Measurements from ENCODE around the gene PRKCE. TPM values are rescaled to one million over a fixed set of nuclear protein-coding genes. Genes with fewer than 3 reads are reported as not detected.

The PRKCE gene
- polyA plus RNA-seq, 3 donors = 1.3 to 7.7 (median 2.3) TPM

- Histone ChIP-seq H3K9ac (ENCODE audit: insufficient read depth, low read length, poor library complexity, severe bottlenecking) (no peak overlapping the region), H3K79me2 (ENCODE audit: insufficient read depth, low read length) (no peaks in the 10 kb centered on the region), H4K20me1 (ENCODE audit: insufficient read depth, low read length) (no peaks in the 10 kb centered on the region), H3K9me3 (replicated peaks in 1 of 2; ENCODE audit: control insufficient read depth in 1 of 2, insufficient read depth in 1 of 2, low read length in 2 of 2) (no peaks in the 10 kb centered on the region), H2AFZ (ENCODE audit: insufficient read depth, low read depth, low read length, poor library complexity, severe bottlenecking) (no peak overlapping the region), H3K36me3 (replicated peaks in 1 of 2; ENCODE audit: control insufficient read depth in 1 of 2, insufficient read depth in 2 of 2, low read length in 2 of 2) (peaks cover 39 to 73% of the 10 kb centered on the region in 2 donors), H3K27ac (ENCODE audit: low read depth in 1 of 2, low read length in 2 of 2) (no peak overlapping the region), H3K4me3 (replicated peaks in 1 of 3; ENCODE audit: low read depth in 2 of 3, low read length in 3 of 3) (no peak overlapping the region), H3K4me2 (replicated peaks; ENCODE audit: extremely low read depth, low read length, poor library complexity, severe bottlenecking) (no peak overlapping the region), H3K4me1 (ENCODE audit: control insufficient read depth in 1 of 2, insufficient read depth in 2 of 2, low read length in 2 of 2) (no peaks in the 10 kb centered on the region), H3K27me3 (ENCODE audit: control insufficient read depth in 2 of 2, insufficient read depth in 2 of 2, low read length in 2 of 2) (no peaks in the 10 kb centered on the region)
- WGBS (ENCODE audit: insufficient coverage) = 96% methylated on average over 6 of the region's 9 CpGs
- Mint-ChIP-seq H3K27ac (peak overlapping the region in 1 of 7 donors; percentile 43), H3K4me1 (no peaks in the 10 kb centered on the region), H3K9me3 (no peaks in the 10 kb centered on the region), H3K27me3 (ENCODE audit: low read depth in 3 of 3) (no peaks in the 10 kb centered on the region), H3K4me3 (no peak overlapping the region), H3K36me3 (peaks cover 56 to 73% of the 10 kb centered on the region in 2 donors)
- TF ChIP-seq CTCF (IDR thresholded peaks at IDR 0.05) = no peak
- intact Hi-C loops (cut with micrococcal nuclease) = loop anchor here in 1 of 2 donors (10.0 kb wide), 1 partner anchor 361 kb away; no protein-coding TSS in a partner anchor
- no peak for DNase-seq
Observed at GRCh38 chr2:46003903-46004473, 352.5 kb downstream of the PRKCE start.

GRCh38 chr2:46006473-46007025 lies 355.1 kb downstream of the PRKCE start:
- H4K20me1 ChIP-seq (ENCODE audit: insufficient read depth, low read length) = no peaks in the 10 kb centered on the region
- DNase-seq = no peak
- no peaks in the 10 kb centered on the region for H3K4me1 Mint-ChIP-seq

More at GRCh38 chr2:46006473-46007025, 355.1 kb downstream of the PRKCE start:
- Histone ChIP-seq H3K27me3 (ENCODE audit: control insufficient read depth in 2 of 2, insufficient read depth in 2 of 2, low read length in 2 of 2) (no peaks in the 10 kb centered on the region), H3K9ac (ENCODE audit: insufficient read depth, low read length, poor library complexity, severe bottlenecking) (no peak overlapping the region), H2AFZ (ENCODE audit: insufficient read depth, low read depth, low read length, poor library complexity, severe bottlenecking) (no peak overlapping the region), H3K36me3 (replicated peaks in 1 of 2; ENCODE audit: control insufficient read depth in 1 of 2, insufficient read depth in 2 of 2, low read length in 2 of 2) (peaks cover 39 to 79% of the 10 kb centered on the region in 2 donors), H3K4me3 (replicated peaks in 1 of 3; ENCODE audit: low read depth in 2 of 3, low read length in 3 of 3) (no peak overlapping the region), H3K9me3 (replicated peaks in 1 of 2; ENCODE audit: control insufficient read depth in 1 of 2, insufficient read depth in 1 of 2, low read length in 2 of 2) (no peaks in the 10 kb centered on the region), H3K4me2 (replicated peaks; ENCODE audit: extremely low read depth, low read length, poor library complexity, severe bottlenecking) (no peak overlapping the region), H3K27ac (ENCODE audit: low read depth in 1 of 2, low read length in 2 of 2) (no peak overlapping the region), H3K4me1 (ENCODE audit: control insufficient read depth in 1 of 2, insufficient read depth in 2 of 2, low read length in 2 of 2) (no peaks in the 10 kb centered on the region), H3K79me2 (ENCODE audit: insufficient read depth, low read length) (no peaks in the 10 kb centered on the region)
- Mint-ChIP-seq H3K4me3 (no peak overlapping the region), H3K9me3 (no peaks in the 10 kb centered on the region), H3K27me3 (ENCODE audit: low read depth in 3 of 3) (no peaks in the 10 kb centered on the region), H3K27ac (no peak overlapping the region), H3K36me3 (peaks cover 56 to 65% of the 10 kb centered on the region in 2 donors)
- intact Hi-C loops (cut with micrococcal nuclease) = loop anchor here in 1 of 2 donors (10.0 kb wide), 1 partner anchor 358 kb away; no protein-coding TSS in a partner anchor
- TF ChIP-seq CTCF (IDR thresholded peaks at IDR 0.05) = no peak
- WGBS (ENCODE audit: insufficient coverage) = 100% methylated on average over 4 of the region's 7 CpGs
